BLaER1 (cell line): ENCODE measurements around the gene DGKE.

Experiments
- H3K27ac ChIP-seq: shearing (Covaris generic); formaldehyde crosslinking; 2 replicates; pipeline ENCODE4 v1.8.1; 2022
- H3K27me3 ChIP-seq: shearing (Covaris generic); formaldehyde crosslinking; 2 replicates; pipeline ENCODE4 v1.8.1; 2022
- H3K36me3 ChIP-seq: shearing (Covaris generic); formaldehyde crosslinking; 2 replicates; pipeline ENCODE4 v1.8.1; 2022
- H3K4me1 ChIP-seq: shearing (Covaris generic); formaldehyde crosslinking; 2 replicates; pipeline ENCODE4 v1.8.1; 2022
- H3K4me2 ChIP-seq: shearing (Covaris generic); formaldehyde crosslinking; 2 replicates; pipeline ENCODE4 v1.8.1; 2022
- H3K4me3 ChIP-seq: shearing (Covaris generic); formaldehyde crosslinking; 2 replicates; pipeline ENCODE4 v1.8.1; 2022
- H3K9ac ChIP-seq: shearing (Covaris generic); formaldehyde crosslinking; 2 replicates; pipeline ENCODE4 v1.8.1; 2022
- H3K9me3 ChIP-seq: shearing (Covaris generic); formaldehyde crosslinking; 2 replicates; pipeline ENCODE4 v1.8.1; 2022
- H4K20me1 ChIP-seq: shearing (Covaris generic); formaldehyde crosslinking; 2 replicates; pipeline ENCODE4 v1.8.1; 2022
- Cebpa-rat ChIP-seq: shearing (Covaris generic); IDR thresholded peaks from 2 replicates; pipeline ENCODE4 v1.8.1; 2022

Gene DGKE

DNA sequence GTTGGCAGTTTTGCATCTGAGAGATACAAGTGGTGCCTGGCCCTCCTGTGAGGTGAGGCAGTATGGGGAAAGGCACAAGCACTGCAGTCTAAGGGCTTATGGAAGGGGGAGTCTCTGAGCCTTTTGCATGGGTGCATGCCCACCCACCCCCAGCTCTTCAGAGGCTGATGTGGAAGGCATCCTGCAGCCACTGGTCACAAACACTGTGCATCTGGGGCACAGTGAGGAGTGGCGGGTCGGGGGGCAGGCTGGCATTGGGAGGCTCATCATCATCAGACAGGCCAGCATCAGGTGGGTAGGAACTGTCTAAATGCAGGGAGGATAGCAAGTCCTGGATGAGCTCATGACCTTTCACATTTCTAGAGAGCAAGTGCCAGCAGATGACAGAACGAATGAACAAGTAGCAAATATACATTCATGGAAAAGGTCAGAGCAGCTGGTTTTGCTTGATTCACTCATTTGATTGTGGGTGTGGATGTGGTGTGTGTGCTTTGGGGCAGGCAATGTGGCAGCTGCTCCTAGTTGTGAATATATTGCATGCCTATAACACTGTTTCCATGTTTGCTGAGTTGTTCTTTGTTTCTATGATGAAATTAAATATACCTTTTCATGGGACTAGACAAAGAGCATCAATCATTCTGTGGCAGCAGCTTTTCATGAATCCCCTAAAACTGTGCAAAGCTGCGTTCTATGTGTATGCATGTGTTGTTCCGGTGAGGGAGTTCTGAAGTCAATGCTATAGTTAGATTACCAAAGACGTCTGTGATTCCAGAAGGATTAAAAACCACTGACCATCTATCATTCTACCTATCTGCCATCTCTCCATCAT is 50.7 kb downstream of the DGKE start:
- Histone ChIP-seq H3K36me3 (peaks cover 58% of the 10 kb centered on the region), H3K4me3 (no peak overlapping the region), H3K27me3 (no peaks in the 10 kb centered on the region), H3K9ac (no peak overlapping the region), H3K27ac (no peak overlapping the region), H3K9me3 (peaks cover 24% of the 10 kb centered on the region), H3K4me1 (peaks cover 10% of the 10 kb centered on the region), H4K20me1 (no peaks in the 10 kb centered on the region), H3K4me2 (no peak overlapping the region)
- TF ChIP-seq Cebpa-rat: no peak

- no peak overlapping the region for H3K27ac ChIP-seq
Observed at GRCh38 chr17:56885312-56885657, 51.3 kb downstream of the DGKE start.

GRCh38 chr17:56886288-56886731 is 52.4 kb downstream of the DGKE start:
- Histone ChIP-seq H3K9me3 (peaks cover 40% of the 10 kb centered on the region), H4K20me1 (no peaks in the 10 kb centered on the region), H3K36me3 (peaks cover 75% of the 10 kb centered on the region), H3K4me3 (no peak overlapping the region), H3K9ac (no peak overlapping the region), H3K27me3 (no peaks in the 10 kb centered on the region), H3K4me1 (no peaks in the 10 kb centered on the region), H3K27ac (no peak overlapping the region), H3K4me2 (no peak overlapping the region)
- TF ChIP-seq Cebpa-rat: no peak

More at GRCh38 chr17:56885312-56885657, 51.3 kb downstream of the DGKE start:
- H3K4me3 ChIP-seq: no peak overlapping the region
- no peak overlapping the region for H3K4me2 ChIP-seq
- no peak for TF ChIP-seq Cebpa-rat
- H4K20me1 ChIP-seq: no peaks in the 10 kb centered on the region
- no peaks in the 10 kb centered on the region for H3K27me3 ChIP-seq
- H3K9ac ChIP-seq: no peak overlapping the region
- peaks cover 5% of the 10 kb centered on the region for H3K4me1 ChIP-seq
- peaks cover 64% of the 10 kb centered on the region for H3K36me3 ChIP-seq
- peaks cover 30% of the 10 kb centered on the region for H3K9me3 ChIP-seq

DNA sequence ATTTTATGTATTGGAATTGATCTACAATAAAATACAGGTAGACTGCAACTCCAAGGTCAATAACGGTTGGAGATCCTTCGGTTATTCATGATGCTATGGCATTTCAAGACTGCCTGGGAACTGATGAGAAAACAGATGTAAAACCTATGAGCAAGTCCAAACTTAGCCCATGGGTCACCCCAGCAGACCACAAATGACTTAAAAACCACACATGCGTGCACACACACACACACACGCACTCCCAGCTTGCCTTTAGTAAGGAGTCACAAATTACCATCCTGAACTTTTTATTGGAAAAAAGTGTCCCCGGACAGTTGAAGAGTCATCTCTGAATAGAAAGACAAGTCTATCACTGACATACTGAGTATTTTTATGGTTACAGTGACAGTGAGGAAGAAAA is 53.2 kb downstream of the DGKE start:
- Histone ChIP-seq H3K9me3 (peaks cover 48% of the 10 kb centered on the region), H4K20me1 (no peaks in the 10 kb centered on the region; the same call in 1 of the 2 replicates), H3K27me3 (no peaks in the 10 kb centered on the region), H3K4me1 (no peaks in the 10 kb centered on the region), H3K27ac (no peak overlapping the region), H3K4me3 (no peak overlapping the region), H3K36me3 (peaks cover 76% of the 10 kb centered on the region), H3K9ac (no peak overlapping the region), H3K4me2 (no peak overlapping the region)
- no peak for TF ChIP-seq Cebpa-rat

GRCh38 chr17:56887552-56888467 is 53.9 kb downstream of the DGKE start:
- Histone ChIP-seq H3K9me3 (peaks cover 54% of the 10 kb centered on the region), H3K4me3 (no peak overlapping the region), H3K27me3 (no peaks in the 10 kb centered on the region), H3K9ac (no peak overlapping the region), H4K20me1 (peaks cover under 1% of the 10 kb centered on the region; the same call in 1 of the 2 replicates), H3K4me1 (no peaks in the 10 kb centered on the region), H3K27ac (no peak overlapping the region), H3K36me3 (peaks cover 78% of the 10 kb centered on the region), H3K4me2 (no peak overlapping the region)
- TF ChIP-seq Cebpa-rat: no peak

- Histone ChIP-seq H3K36me3 (peaks cover 97% of the 10 kb centered on the region), H3K9me3 (peaks cover 63% of the 10 kb centered on the region)
Observed at GRCh38 chr17:56890390-56890789, 56.4 kb downstream of the DGKE start.

GRCh38 chr17:56890906-56891674 is 57.1 kb downstream of the DGKE start:
- TF ChIP-seq Cebpa-rat: no peak
- Histone ChIP-seq H4K20me1 (peaks cover 24% of the 10 kb centered on the region), H3K27me3 (no peaks in the 10 kb centered on the region), H3K27ac (no peak overlapping the region), H3K4me1 (no peaks in the 10 kb centered on the region), H3K4me2 (no peak overlapping the region), H3K9ac (no peak overlapping the region), H3K4me3 (no peak overlapping the region), H3K36me3 (peaks cover 100% of the 10 kb centered on the region), H3K9me3 (peaks cover 63% of the 10 kb centered on the region)

More at GRCh38 chr17:56890390-56890789, 56.4 kb downstream of the DGKE start:
- Histone ChIP-seq H3K9ac (no peak overlapping the region), H3K27me3 (no peaks in the 10 kb centered on the region), H3K4me2 (no peak overlapping the region), H4K20me1 (peaks cover 20% of the 10 kb centered on the region), H3K27ac (no peak overlapping the region), H3K4me3 (no peak overlapping the region), H3K4me1 (no peaks in the 10 kb centered on the region)
- no peak for TF ChIP-seq Cebpa-rat

GRCh38 chr17:56891751-56892150 is 57.8 kb downstream of the DGKE start:
- no peak overlapping the region for H3K4me2 ChIP-seq
- H3K27ac ChIP-seq: no peak overlapping the region
- H4K20me1 ChIP-seq: peaks cover 31% of the 10 kb centered on the region
- no peaks in the 10 kb centered on the region for H3K27me3 ChIP-seq
- peaks cover 63% of the 10 kb centered on the region for H3K9me3 ChIP-seq
- no peak for TF ChIP-seq Cebpa-rat
- no peak overlapping the region for H3K9ac ChIP-seq
- no peak overlapping the region for H3K4me3 ChIP-seq
- H3K36me3 ChIP-seq: peaks cover 100% of the 10 kb centered on the region
- H3K4me1 ChIP-seq: no peaks in the 10 kb centered on the region

DNA sequence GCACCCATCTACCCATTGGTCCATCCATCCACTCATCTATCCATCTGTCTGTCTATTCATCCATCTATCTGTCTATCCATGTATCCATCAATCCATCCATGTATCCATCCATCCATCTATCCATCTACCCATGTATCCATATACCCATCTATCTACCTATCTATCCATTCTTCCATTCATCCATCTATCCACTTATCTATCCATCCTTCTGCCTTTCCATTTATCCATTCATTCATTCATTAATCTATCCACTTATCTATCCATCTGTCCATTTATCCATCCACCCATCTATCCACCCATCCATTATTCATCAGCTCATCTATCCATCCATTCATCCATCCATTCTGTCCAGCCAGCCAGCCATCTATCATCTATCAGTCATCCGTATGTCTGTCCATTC is 58.4 kb downstream of the DGKE start:
- peaks cover 37% of the 10 kb centered on the region for H4K20me1 ChIP-seq
- no peak for TF ChIP-seq Cebpa-rat
- H3K9me3 ChIP-seq: peaks cover 63% of the 10 kb centered on the region
- H3K4me3 ChIP-seq: no peak overlapping the region
- H3K9ac ChIP-seq: no peak overlapping the region
- H3K27me3 ChIP-seq: no peaks in the 10 kb centered on the region
- peaks cover 100% of the 10 kb centered on the region for H3K36me3 ChIP-seq
- no peak overlapping the region for H3K27ac ChIP-seq
- H3K4me1 ChIP-seq: no peaks in the 10 kb centered on the region
- no peak overlapping the region for H3K4me2 ChIP-seq
